ENCODE results near the gene AGER. TPM values are rescaled to one million over a fixed set of nuclear protein-coding genes. Genes with fewer than 3 reads are reported as not detected.
"Not testable (repeated sequence)": the region's sequence is repeated elsewhere in the genome, so short reads cannot be mapped to it uniquely, and the experiment has no call there.

AGER gene
- total RNA-seq, 2 experiments from 2014 or later: 15.5 to 16.4 TPM

GRCh38 chr6:32215617-32216016 is 31.6 kb upstream of the AGER start:
- Mint-ChIP-seq H3K4me1 (ENCODE audit: low read depth) (no peaks in the 10 kb centered on the region), H3K36me3 (ENCODE audit: low read depth) (no peaks in the 10 kb centered on the region), H3K9me3 (no peaks in the 10 kb centered on the region), H3K27me3 (no peaks in the 10 kb centered on the region), H3K4me3 (no peak overlapping the region), H3K27ac (no peak overlapping the region)
- intact Hi-C loops (cut with micrococcal nuclease): no loop called here
- ATAC-seq (no peak), DNase-seq (no peak)
- POLR2A ChIA-PET: interaction anchor here (0.6 kb wide), 1 partner anchor 70 kb away, joined by 3 read pairs; no protein-coding TSS in a partner anchor
- CTCF ChIA-PET: no interaction called here
- TF ChIP-seq CTCF (IDR thresholded peaks at IDR 0.05): no peak

- Mint-ChIP-seq H3K4me1 (ENCODE audit: low read depth) (no peaks in the 10 kb centered on the region), H3K4me3 (no peak overlapping the region), H3K9me3 (no peaks in the 10 kb centered on the region), H3K27me3 (no peaks in the 10 kb centered on the region), H3K36me3 (ENCODE audit: low read depth) (no peaks in the 10 kb centered on the region), H3K27ac (no peak overlapping the region)
- intact Hi-C loops (cut with micrococcal nuclease): no loop called here
- ATAC-seq: no peak
- ChIA-PET POLR2A (no interaction called here), CTCF (no interaction called here)
- DNase-seq: no peak
- TF ChIP-seq CTCF (IDR thresholded peaks at IDR 0.05): no peak
Observed at GRCh38 chr6:32214126-32214525, 30.1 kb upstream of the AGER start.

- no peaks in the 10 kb centered on the region for H3K27me3 Mint-ChIP-seq
- H3K27ac Mint-ChIP-seq: no peak overlapping the region
- ATAC-seq (no peak), DNase-seq (no peak)
- no peak overlapping the region for H3K4me3 Mint-ChIP-seq
- no peaks in the 10 kb centered on the region for H3K36me3 Mint-ChIP-seq (ENCODE audit: low read depth)
- ChIA-PET CTCF (no interaction called here), POLR2A (no interaction called here)
- no peaks in the 10 kb centered on the region for H3K9me3 Mint-ChIP-seq
- no peaks in the 10 kb centered on the region for H3K4me1 Mint-ChIP-seq (ENCODE audit: low read depth)
- TF ChIP-seq CTCF (IDR thresholded peaks at IDR 0.05): no peak
- intact Hi-C loops (cut with micrococcal nuclease): no loop called here
Observed at GRCh38 chr6:32213649-32214048, 29.6 kb upstream of the AGER start.

GRCh38 chr6:32212076-32212760 is 28.2 kb upstream of the AGER start:
- no peak overlapping the region for H3K4me3 Mint-ChIP-seq
- no peaks in the 10 kb centered on the region for H3K36me3 Mint-ChIP-seq (ENCODE audit: low read depth)
- H3K27ac Mint-ChIP-seq: no peak overlapping the region
- DNase-seq (no peak), ATAC-seq (no peak)
- TF ChIP-seq CTCF (IDR thresholded peaks at IDR 0.05): no peak
- no peaks in the 10 kb centered on the region for H3K9me3 Mint-ChIP-seq
- ChIA-PET CTCF (no interaction called here), POLR2A (no interaction called here)
- intact Hi-C loops (cut with micrococcal nuclease): no loop called here
- no peaks in the 10 kb centered on the region for H3K4me1 Mint-ChIP-seq (ENCODE audit: low read depth)
- no peaks in the 10 kb centered on the region for H3K27me3 Mint-ChIP-seq

GRCh38 chr6:32211432-32211831 is 27.4 kb upstream of the AGER start:
- H3K9me3 Mint-ChIP-seq; H3K27me3 Mint-ChIP-seq; H3K36me3 Mint-ChIP-seq (ENCODE audit: low read depth); H3K4me3 Mint-ChIP-seq; H3K27ac Mint-ChIP-seq; H3K4me1 Mint-ChIP-seq (ENCODE audit: low read depth); POLR2A ChIA-PET; ATAC-seq; DNase-seq; CTCF ChIA-PET; intact Hi-C loops (cut with micrococcal nuclease): not testable (repeated sequence)

Measured in activated CD8-positive, alpha-beta T cell treated with anti-CD3 and anti-CD28 coated beads for 36 hours (primary cell).